Stimulated activated CD8-positive, alpha-beta memory T cell treated with anti-CD3 and anti-CD28 coated beads, Interleukin-4, amount 100 ng/mL, for 1 hour (primary cell): Measurements from ENCODE around the gene ADAM33.

Experiments used
- DNase-seq, 2 donors: peaks; one replicate each; pipeline ENCODE4 v3.0.0-alpha.2; 2020; ENCODE audit warnings: low read depth in 2 of 2, low spot score in 1 of 2

ADAM33 gene

GRCh38 chr20:3667434-3668037, 14.3 kb downstream of the ADAM33 start:
- DNase-seq: no peak

- DNase-seq: no peak
Observed at GRCh38 chr20:3663858-3664257, 18.0 kb downstream of the ADAM33 start.

GRCh38 chr20:3663031-3663701, 18.6 kb downstream of the ADAM33 start, which contains the start of gene GFRA4:
GFRA4 (minus strand) TSS chr20:3663399; CDS start chr20:3663399, 0 bp downstream.
- DNase-seq: no peak

- no peak for DNase-seq
Observed at GRCh38 chr20:3661814-3662665, 19.8 kb downstream of the ADAM33 start.

- DNase-seq: no peak
Observed at GRCh38 chr20:3661060-3661813, 20.6 kb downstream of the ADAM33 start.

- no peak for DNase-seq
Observed at GRCh38 chr20:3660262-3661059, 21.3 kb downstream of the ADAM33 start.

GRCh38 chr20:3659492-3660261, 22.1 kb downstream of the ADAM33 start:
- DNase-seq: no peak

- no peak for DNase-seq
Observed at GRCh38 chr20:3658716-3659491, 22.9 kb downstream of the ADAM33 start.

- DNase-seq: no peak
Observed at GRCh38 chr20:3658019-3658715, 23.6 kb downstream of the ADAM33 start.

GRCh38 chr20:3655131-3655405, 26.7 kb downstream of the ADAM33 start:
- DNase-seq: no peak

GRCh38 chr20:3654326-3655130, 27.3 kb downstream of the ADAM33 start:
- no peak for DNase-seq

- no peak for DNase-seq
Observed at GRCh38 chr20:3653921-3654320, 27.9 kb downstream of the ADAM33 start.

GRCh38 chr20:3652676-3653596, 28.9 kb downstream of the ADAM33 start:
- DNase-seq: no peak

- no peak for DNase-seq
Observed at GRCh38 chr20:3652221-3652620, 29.6 kb downstream of the ADAM33 start.

- no peak for DNase-seq
Observed at GRCh38 chr20:3651204-3651962, 30.4 kb downstream of the ADAM33 start.

- DNase-seq: no peak
Observed at GRCh38 chr20:3648951-3649350, 32.9 kb downstream of the ADAM33 start.
